IMR-90 (cell line): ENCODE results near the gene TFEB.

ENCODE experiments used
- ELK1 ChIP-seq: fragments of 150-350 bp; IDR thresholded peaks from 2 replicates; pipeline ENCODE4 v1.6.1; 2016; ENCODE audit warnings: low read depth, mild to moderate bottlenecking, low read length, moderate library complexity, borderline replicate concordance
- MAFK ChIP-seq: IDR thresholded peaks from 2 replicates; pipeline ENCODE4 v1.6.1; 2012; ENCODE audit warnings: low read depth, low read length, improper control_type of control experiment
- MAZ ChIP-seq: IDR thresholded peaks from 2 replicates; pipeline ENCODE4 v1.6.1; 2012; ENCODE audit warnings: low read depth, mild to moderate bottlenecking, low read length, improper control_type of control experiment, moderate library complexity, borderline replicate concordance
- MXI1 ChIP-seq: IDR thresholded peaks from 2 replicates; pipeline ENCODE4 v1.6.1; 2012; ENCODE audit warnings: low read depth, mild to moderate bottlenecking, low read length, moderate library complexity, borderline replicate concordance
- NFE2L2 ChIP-seq: fragments of 150-350 bp; IDR thresholded peaks from 2 replicates; pipeline ENCODE4 v1.6.1; 2016; ENCODE audit warnings: low read depth, mild to moderate bottlenecking, low read length
- POLR2A ChIP-seq: IDR thresholded peaks from 2 replicates; pipeline ENCODE4 v1.6.1; 2012; ENCODE audit warnings: mild to moderate bottlenecking, low read depth, low read length
- RAD21 ChIP-seq: IDR thresholded peaks from 2 replicates; pipeline ENCODE4 v1.6.1; 2012; ENCODE audit warnings: low read length, improper control_type of control experiment
- RCOR1 ChIP-seq: IDR thresholded peaks from 2 replicates; pipeline ENCODE4 v1.6.1; 2012; ENCODE audit warnings: mild to moderate bottlenecking, low read length, improper control_type of control experiment; ENCODE audit not compliant: insufficient replicate concordance
- SMC3 ChIP-seq: fragments of 150-350 bp; IDR thresholded peaks from 2 replicates; pipeline ENCODE4 v1.6.1; 2016; ENCODE audit warnings: low read depth, mild to moderate bottlenecking, antibody characterized with exemption, low read length, moderate library complexity
- TF ChIP-seq, protein P1 (sequence below): conservative IDR thresholded peaks from 2 replicates; pipeline ENCODE4 v1.5.1; 2012; ENCODE audit warnings: mild to moderate bottlenecking, low read depth, low read length, improper control_type of control experiment

- TF ChIP-seq MAZ (no peak), SMC3 (no peak), POLR2A (no peak), RAD21 (no peak), NFE2L2 (no peak), RCOR1 (no peak), MAFK (no peak), ELK1 (no peak), MXI1 (no peak)
- TF ChIP-seq, protein P1, sequence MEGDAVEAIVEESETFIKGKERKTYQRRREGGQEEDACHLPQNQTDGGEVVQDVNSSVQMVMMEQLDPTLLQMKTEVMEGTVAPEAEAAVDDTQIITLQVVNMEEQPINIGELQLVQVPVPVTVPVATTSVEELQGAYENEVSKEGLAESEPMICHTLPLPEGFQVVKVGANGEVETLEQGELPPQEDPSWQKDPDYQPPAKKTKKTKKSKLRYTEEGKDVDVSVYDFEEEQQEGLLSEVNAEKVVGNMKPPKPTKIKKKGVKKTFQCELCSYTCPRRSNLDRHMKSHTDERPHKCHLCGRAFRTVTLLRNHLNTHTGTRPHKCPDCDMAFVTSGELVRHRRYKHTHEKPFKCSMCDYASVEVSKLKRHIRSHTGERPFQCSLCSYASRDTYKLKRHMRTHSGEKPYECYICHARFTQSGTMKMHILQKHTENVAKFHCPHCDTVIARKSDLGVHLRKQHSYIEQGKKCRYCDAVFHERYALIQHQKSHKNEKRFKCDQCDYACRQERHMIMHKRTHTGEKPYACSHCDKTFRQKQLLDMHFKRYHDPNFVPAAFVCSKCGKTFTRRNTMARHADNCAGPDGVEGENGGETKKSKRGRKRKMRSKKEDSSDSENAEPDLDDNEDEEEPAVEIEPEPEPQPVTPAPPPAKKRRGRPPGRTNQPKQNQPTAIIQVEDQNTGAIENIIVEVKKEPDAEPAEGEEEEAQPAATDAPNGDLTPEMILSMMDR = no peak
These were observed 35.1 kb upstream of the TFEB start for GRCh38 chr6:41770381-41771057.
